GM12874 (cell line): ENCODE results near the gene FNTB.

Source experiments
- TF ChIP-seq, protein P1 (sequence below): IDR thresholded peaks from 2 replicates; pipeline ENCODE4 v1.5.1; 2011; ENCODE audit warnings: low read depth, mild to moderate bottlenecking, control low read depth, low read length, moderate library complexity; ENCODE audit not compliant: insufficient read depth

FNTB gene

DNA sequence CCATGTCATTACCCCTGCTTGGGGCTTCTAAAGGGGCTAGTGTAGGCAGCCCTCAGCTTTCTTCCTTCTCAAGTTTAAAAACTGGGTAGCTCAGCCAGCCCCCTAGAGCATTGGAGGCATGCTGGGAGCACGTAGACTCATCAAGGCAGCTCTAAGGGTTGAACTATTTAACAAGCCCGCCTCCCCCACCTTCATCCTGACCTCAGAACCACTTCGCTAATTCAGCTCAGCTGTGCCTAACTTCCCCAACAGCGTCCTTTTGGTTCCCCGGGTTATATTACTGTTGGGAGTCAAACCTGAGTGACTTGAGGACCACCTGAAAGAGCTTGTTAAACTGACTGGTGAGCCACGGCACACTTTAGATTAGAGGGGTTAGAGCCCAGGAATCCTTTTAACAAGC, 85.6 kb downstream of the FNTB start:
- TF ChIP-seq, protein P1, sequence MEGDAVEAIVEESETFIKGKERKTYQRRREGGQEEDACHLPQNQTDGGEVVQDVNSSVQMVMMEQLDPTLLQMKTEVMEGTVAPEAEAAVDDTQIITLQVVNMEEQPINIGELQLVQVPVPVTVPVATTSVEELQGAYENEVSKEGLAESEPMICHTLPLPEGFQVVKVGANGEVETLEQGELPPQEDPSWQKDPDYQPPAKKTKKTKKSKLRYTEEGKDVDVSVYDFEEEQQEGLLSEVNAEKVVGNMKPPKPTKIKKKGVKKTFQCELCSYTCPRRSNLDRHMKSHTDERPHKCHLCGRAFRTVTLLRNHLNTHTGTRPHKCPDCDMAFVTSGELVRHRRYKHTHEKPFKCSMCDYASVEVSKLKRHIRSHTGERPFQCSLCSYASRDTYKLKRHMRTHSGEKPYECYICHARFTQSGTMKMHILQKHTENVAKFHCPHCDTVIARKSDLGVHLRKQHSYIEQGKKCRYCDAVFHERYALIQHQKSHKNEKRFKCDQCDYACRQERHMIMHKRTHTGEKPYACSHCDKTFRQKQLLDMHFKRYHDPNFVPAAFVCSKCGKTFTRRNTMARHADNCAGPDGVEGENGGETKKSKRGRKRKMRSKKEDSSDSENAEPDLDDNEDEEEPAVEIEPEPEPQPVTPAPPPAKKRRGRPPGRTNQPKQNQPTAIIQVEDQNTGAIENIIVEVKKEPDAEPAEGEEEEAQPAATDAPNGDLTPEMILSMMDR, result no peak

GRCh38 chr14:65072937-65073336, 86.2 kb downstream of the FNTB start:
- TF ChIP-seq, protein P1, result no peak

- TF ChIP-seq, protein P1, result no peak
These were observed 87.0 kb downstream of the FNTB start for GRCh38 chr14:65073605-65074201.

DNA sequence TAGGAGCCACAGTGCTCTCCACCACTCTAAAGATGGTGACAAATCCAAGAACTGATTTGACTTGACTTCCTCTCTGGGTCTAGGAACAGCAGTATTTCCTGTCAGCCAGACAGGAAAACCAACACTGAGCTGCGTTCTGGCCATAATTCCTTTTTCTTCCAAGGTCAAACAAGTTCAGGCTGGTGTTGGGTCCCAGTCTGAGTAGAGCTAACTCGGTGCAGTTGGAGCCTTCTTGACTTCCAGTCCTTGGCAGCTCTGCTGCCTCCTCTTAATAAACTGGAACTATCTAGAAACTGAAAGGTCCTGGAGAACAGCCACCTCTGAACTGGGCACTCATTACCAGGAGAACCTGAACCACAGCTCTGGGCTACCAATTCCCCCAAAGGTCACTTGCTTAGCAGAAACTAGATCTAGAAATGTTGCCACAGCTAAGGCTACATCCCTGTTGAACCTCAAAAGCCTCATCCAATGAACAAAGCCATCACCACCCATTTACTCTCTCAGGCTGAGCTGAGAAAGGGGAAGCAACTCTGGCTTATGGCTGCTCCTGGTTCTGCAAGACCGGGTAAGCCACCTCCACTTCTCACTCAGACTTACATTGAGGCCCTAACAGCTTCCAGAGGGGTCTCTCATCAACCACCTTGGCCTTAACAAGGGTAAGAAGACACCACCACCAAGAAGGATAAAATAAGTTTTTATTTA, 87.9 kb downstream of the FNTB start:
- TF ChIP-seq, protein P1, result no peak

- TF ChIP-seq, protein P1, result no peak
These were observed 89.1 kb downstream of the FNTB start for GRCh38 chr14:65075628-65076325.

DNA sequence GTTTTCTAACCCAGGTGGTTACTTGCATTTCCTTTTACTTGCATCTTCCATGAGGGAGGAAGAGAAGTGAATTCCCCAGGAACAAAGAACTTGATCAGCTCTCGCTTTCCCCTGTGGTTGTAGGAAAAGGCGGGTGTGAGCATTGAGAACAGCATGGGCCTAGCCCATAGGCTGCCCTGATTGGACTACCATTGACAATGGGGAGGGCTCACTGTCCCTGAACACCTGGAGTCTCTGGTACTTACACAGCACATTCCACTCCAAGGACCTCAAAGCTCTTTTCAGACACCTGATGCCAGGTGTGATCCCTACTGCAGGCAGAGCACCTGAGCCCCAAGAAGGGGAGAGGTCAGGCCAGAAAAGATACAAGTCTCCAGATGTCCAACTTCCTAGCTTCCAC, 90.6 kb downstream of the FNTB start:
- TF ChIP-seq, protein P1, result no peak

DNA sequence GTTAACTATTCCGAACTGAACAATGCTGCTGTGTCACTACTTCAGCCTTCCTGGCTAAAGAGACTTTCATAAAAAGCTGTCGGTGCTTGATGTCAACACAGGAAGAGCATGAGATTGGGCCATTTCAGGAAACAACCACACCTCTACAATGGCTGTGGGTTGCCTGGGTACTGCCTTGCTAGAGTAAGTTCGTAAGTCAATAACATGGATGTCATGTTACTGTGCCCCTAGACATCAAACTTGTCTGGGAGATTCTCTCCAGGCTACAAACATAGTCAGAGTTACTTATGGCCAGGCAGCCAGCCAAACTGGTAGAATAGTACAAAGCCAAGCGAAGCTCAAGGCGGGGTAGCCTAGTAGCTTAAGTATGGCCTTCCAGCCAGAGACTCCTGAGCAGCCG, 92.5 kb downstream of the FNTB start:
- TF ChIP-seq, protein P1, result no peak
